ENCODE data around the gene ATP6V0E2.

The ATP6V0E2 gene

DNA sequence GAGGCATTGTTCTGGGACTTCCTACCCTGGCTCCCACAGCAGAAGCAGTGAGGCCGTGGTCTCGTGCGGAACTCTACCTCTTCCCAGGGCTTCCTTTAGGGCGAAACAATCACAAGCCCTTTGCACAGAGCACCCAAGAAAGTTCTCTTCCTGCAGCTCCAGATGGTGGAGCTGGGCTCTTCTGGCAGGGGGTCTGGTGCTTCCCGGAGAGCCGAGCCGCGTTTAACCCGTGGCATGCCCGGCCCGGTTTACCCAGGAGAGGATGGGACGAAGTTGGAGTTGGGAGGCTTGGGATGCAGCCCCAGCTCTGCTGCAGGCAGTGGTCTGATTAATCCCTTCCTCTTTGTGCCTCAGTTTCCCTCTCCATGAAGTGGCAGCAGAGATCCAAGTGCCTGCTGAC, 9.0 kb upstream of the ATP6V0E2 start:
- DNase-seq: no peak

DNA sequence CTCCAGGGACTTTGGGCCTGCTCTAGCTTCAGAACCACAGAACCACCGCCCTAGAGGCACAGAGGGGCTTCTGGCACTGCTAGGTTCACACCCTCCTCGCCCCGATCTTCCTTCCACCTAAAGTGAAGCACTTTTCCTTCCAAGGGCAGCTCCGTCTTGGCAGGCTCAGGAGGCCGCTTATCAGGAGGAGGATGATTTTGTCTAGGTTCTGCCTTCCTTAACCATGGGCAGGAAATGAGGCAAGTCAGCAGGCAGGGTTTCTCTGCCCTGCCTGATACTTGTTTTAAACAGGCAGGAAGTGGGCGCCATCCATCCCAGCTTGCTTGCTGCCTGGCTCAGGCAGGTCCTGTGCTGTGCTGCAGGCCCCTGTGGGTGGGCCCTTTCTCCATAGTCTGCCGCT, 8.3 kb upstream of the ATP6V0E2 start:
- no peak for DNase-seq

DNA sequence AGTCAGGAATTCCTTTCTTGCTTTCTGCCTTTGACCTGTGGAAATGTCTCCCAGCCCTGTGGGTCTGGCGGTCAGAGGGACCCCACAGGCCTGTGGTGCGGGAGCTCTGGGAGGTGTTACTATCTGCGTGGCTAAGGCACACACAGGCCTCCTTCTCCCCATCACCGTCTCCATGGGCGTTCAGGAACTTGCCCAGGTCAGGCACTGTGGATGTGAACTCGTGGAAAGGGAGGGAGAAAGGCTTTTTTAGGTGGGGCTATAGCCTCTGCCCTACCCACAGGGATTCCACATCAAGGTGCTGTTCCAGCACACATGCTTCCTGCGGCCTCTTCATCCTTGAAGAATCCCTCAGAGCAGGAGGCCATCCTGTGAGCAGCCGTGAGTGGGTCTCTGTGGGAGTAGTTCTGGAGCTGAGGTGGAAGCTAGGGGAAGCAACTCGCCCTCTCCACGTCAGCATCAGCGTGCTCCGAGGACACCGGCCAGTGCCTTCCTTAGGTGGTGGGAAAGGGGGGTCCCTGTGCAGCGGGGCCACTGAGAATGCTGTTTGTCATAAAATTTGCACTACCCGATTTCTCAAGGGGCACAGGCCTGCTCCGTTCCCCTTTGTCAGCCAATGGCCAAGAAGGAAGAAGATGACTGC, 7.5 kb upstream of the ATP6V0E2 start:
- no peak for DNase-seq

DNA sequence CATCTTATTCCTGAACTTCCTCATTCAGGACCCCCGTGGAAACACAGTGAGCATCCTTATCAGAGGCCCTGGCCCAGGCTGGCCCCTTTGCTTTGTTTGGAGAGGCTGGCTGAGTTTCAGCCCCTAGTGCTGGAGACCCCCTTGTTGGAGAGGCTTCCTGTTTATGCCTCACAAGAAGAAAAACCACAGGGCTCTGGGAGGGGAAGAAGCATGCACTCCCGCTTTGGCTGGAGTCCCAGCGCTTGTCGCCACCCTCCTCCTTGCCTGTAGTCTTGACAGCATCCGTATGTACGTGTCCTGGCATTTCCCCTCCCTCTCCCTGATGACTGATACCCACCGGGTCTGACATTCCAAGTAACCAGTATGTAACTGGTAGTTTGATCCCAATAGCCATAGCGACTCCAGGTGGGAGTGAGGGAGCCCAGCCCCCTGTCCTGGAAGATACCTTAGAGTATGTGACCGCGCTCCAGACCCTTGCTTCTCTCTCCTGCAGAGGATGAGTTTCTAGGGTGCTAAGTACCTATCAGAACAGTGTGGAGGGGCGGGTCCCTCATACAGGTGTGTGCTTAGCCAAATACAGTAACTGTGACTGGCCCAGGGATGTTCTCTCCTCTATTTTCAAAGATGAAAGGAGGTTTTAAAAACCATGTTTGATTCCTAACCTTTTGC, 6.9 kb upstream of the ATP6V0E2 start:
- DNase-seq: no peak

DNA sequence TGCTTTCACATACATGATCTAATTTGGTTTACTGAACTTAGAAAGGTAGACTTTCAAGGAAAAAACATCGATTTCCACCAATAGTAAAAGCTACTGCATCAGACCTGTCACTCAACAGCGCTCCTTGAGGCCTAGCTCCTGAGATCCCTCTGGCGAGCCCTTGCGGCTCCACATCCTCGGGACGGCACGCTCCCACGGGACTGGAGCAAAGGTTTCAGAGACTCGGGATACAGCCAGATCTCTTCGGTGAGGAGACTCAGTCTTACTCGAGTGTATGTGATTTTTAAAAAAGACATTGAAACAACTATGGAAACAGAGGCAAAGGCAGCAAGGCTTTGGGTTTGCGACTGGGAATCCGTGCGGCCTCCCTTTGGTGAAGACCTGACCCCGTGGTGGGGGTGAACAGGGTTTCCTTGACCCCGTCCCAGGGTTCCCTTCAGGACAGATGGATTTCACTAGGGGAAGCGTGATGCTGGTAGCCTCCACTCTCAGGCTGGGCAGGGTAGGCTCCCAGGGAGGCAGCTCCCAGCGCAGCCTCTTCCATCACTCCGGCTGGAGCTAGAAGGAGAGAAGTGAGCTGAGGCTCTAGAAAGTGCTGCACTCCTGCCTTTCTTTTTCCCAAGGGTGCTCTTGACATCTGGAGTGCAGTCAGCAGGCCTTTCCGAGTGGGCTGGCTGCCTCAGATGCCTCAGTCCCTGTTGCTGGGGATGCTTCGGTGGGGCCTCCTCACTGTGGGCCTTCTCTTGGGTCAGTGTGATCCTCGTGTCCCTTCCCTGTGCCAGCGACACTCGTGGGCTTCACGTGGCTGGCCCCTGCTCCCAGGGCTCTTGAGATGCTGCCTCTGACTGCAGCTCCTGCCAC, 5.8 kb upstream of the ATP6V0E2 start:
- DNase-seq: no peak

DNA sequence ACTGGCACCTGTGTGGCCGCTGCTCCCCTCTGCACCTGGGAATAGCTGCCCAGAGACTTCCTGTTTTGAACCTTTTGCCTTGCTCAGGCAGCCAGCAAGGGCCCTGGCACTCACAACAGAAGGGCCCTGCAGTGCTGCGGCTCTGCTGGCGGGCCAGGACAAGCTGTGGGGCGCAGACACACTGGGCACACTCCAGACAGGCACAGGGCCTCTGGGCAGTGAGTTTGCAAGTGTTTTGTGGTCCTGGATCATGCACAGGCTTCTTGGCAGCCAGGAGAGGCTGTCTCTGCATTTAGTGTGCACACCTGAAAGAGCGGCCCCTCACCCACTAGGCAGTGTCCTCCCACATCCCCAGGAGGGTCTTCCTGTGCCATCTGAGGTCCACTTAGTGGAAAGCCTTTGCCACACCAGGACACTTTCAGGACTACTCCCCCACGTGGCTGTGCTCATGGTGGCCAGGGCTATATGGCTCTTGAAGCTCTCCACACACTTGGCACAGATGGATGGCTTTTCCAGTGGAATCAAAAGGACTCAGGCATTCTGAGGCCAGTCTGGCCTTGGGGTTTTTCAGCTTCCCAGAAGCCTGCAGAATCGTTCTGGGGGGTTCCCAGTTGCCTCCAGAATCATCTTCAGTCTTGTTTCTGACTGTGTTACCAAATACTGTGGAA, 5.0 kb upstream of the ATP6V0E2 start:
- DNase-seq: peak; percentile 29

DNA sequence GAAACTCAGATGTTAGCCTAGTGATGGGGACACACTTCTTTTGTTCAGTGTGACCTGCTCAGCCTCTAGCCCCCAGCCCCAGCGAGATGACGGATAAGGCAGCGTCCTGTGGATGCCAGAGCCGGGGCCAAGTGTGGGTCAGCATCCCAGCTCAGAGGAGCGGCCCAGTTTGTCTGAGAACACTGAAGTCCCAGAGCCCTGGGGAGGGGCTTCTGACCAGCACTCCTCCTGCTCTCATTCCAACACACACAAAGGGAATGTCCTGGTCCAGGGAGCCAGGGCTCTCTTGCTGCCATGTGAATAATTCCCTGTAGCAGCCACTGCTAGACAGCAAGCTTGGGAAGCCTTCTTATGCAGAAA, 4.5 kb upstream of the ATP6V0E2 start:
- DNase-seq: no peak

DNA sequence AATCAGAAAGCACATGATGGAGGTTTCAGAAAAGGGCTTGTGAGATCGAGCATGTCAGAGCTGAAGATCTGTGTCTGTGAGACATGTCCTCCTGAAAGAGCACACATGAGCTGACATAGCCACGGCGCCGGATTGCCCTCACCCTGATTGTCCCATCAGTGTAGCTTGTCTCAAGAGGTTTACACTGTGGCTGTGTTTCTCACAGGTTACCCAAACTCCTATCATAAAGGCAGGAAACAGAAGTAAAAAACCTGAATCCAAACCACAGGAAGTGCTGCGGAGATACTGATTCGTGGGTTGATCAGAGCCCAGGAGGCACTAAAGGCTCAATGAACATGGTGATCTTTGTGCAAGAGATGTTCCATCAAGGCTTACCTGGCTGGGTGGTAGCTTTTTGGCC, 3.9 kb upstream of the ATP6V0E2 start:
- DNase-seq: no peak

DNA sequence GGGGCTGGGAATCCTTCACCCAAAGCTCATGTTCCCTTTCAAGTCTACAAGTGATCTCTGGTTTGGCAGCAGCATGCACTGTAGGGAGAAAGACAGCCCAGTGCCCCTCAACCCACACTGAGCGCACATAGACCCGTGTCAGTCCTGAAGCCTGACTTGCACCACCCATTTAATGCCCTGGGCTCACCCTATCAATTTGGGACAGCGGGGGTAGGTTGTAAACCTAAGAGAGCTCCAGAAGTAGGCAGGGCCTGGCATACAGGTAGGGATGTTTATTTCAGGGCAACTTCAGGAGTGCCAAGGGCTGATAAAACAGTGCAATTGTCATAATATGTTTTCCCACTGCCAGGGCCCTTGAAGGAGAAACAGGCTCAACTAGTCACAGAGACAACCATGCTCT, 3.5 kb upstream of the ATP6V0E2 start:
- DNase-seq: no peak

DNA sequence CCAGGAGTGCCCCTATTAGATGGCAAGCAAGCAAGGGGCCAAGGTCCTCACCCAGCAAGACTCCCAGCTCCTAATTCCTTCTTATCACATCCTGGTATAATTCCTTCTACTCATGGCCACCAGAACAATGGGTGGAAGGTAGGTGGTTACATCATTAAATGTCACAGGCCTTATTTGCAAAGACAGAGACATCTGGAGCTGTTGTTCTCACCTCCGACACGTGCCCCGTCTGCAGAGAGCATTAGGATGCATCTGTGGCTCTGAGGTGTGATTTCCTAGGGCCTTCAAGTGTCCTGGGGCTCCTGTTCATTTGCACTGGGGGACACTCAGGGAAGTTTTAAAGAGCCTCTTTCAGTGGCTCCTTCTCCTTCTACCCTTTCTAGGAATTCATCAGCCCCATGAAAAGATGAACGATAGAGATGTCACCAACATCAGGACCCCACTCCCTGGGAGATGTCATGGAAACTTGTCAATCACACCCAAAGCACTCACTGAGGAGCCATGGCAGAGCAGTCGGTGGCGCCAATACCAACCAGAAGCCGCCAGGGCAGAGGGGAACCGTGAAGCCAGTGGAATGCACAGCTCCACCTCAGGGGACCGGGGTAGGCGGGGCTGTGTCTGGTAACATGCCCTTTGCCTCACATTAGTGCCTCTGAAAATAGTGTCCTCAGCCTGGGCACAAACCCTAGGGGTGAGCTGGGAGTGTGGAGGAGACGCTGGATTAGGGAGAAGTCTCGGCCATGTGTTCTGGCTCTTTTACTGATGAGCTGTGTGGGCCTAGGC, 2.9 kb upstream of the ATP6V0E2 start:
- no peak for DNase-seq

DNA sequence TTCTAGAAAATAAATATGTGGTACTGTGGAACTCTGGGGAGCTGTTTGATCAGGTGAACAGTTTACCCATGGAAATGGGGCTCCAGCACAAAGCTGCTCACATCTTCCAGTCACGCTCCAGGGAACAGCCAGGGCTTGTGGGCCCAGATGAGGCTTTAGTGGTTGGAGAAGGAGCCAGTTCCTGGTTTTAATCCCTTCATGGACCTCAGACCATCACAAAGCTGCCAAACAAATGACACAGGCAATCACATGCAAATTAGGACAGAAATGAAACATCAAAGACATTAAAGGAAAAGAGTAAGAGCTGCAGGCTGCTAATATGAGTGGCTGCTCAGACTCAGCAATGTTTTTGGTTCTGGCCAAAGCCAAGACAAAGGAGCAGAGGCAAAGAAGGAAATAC, 2.2 kb upstream of the ATP6V0E2 start:
- peak; percentile 30 for DNase-seq

DNA sequence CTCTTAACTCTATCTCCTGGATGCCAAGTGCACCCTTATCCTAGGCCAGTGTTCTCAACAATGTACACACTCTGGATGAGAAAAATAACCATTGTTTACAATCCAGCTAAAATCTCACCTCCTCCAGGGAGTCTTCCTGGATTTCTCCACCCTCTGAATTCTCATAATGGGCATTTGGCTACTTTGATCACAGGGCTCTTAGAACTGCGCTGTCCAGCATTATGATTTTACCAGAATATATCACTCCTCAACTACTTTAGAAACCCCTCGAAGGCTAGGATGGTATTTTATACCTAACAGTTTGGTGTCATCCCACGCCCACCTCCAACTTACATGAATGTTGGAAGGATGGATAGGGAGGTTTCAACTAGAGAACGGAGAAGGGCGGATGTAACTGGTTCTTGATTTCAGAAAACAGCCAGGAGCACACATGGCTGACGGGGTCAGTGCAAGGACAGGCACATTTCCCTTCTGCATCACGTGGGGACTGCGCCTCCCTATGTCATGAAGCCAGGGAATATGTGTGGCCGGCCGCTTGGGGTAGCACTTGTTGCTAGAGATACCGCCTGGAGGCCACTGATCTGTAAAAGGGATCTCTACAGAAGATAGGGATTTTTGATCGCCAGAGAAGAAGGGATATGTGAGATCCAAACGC, 1.2 kb upstream of the ATP6V0E2 start:
- DNase-seq: peak; percentile 97

DNA sequence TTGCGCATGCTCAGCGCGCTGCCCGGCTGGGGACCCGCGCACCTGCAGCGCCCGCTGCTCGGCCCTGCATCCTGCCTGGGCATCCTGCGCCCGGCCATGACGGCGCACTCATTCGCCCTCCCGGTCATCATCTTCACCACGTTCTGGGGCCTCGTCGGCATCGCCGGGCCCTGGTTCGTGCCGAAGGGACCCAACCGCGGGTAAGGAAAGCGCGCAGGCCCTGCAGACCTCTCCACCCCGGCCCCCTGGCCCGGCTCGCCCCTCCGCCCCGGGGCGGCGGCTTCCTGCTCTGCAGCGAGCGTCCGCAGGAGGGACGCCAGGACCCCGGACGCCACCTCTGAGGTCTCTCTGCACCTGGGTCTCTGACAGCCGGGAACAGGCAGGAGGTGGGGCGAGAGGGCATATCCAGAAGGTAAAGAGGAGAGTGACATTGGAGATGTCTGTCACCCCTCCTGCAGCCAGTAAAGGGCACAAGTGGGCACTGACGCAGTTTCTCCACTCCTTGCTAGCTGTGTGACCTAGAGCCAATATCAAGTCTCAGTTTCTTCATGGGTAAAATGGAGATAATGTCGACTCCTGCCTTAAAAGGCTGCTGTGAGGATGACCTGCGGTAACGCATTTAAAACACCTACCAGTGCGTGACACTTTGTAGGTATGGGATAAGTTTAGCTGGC, 338 bp downstream of the ATP6V0E2 start:
- peak; percentile 80 for DNase-seq

DNA sequence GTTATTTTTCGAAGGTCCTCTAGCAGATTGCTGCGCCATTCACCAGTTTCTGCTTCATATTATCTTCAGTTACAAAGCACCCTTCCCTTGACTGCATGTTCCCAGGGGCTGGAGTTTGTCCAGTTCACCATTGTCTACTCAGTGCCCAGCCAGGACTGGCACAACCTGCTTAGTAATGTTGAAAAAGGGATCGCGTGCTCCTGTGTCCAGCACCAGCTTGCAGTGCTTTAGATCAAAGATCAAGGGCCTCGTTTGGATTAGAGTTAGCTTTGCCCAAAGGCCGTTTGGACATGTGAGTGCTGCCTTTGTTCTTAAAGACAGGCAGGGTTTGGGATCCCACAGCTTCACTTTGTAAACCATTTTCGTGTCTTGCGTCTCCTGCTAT, 867 bp downstream of the ATP6V0E2 start:
- DNase-seq: peak; percentile 62

DNA sequence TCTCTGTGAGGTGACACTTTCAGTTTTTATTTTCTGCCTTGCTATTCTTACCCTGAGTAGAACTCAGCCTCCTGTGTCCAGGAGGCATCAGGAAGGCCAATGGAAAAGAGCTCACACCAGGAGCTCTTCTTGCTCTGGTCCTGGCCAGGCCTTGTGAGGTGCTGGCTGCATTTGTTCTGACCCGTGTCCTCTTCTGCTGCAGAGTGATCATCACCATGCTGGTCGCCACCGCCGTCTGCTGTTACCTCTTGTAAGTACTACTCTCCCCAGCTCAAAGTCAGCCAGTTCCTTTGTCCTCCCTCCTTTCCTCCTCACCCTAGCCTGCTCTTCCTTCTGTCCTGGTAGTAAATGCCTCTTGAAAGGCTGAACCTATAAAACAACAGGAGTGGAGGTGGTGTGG, 1.6 kb downstream of the ATP6V0E2 start:
- no peak for DNase-seq

DNA sequence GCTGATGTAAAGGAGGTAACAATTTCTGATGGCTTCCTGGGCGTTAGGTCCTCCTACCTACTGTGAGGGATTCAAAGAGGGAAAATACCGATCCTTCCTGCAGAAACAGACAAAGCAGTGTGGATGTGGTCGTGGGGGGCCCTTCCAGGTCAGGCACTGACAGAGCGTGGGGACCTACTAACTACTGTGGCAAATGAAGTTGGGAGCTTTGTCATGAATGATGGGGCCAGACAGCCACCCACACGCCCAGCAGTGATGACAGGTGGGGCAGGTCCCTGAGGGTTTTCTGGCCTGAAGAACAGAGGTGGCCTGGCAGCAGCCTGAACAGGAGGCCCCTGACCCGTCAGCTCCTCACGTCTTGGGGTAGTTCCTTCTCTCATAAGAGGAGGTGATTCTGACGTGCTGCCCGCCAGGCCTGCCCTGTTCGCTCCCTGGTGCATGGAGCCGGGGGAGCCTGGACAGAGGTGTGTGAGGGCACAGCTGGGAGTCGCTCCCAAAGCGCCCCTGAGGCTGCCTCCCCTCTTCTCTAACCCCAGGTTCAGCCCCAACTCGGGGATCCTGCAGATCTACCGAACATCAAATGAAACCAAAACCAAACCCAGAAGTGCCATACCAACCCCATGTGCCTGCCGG, 4.2 kb downstream of the ATP6V0E2 start:
- no peak for DNase-seq

DNA sequence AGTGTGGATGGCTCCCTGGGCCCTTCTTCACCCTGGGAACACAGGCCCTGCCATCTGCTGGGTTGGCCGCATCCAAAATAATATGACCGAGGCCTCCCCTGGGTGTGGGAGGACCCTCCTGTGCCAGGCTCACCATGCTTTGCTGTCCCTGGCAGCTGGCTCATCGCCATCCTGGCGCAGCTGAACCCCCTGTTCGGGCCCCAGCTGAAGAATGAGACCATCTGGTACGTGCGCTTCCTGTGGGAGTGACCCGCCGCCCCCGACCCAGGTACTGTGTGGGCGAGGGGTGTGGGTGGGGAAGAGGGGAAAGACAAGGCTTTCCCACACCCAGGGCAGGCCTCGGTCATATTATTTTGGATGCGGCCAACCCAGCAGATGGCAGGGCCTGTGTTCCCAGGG, 4.8 kb downstream of the ATP6V0E2 start:
- DNase-seq: no peak

DNA sequence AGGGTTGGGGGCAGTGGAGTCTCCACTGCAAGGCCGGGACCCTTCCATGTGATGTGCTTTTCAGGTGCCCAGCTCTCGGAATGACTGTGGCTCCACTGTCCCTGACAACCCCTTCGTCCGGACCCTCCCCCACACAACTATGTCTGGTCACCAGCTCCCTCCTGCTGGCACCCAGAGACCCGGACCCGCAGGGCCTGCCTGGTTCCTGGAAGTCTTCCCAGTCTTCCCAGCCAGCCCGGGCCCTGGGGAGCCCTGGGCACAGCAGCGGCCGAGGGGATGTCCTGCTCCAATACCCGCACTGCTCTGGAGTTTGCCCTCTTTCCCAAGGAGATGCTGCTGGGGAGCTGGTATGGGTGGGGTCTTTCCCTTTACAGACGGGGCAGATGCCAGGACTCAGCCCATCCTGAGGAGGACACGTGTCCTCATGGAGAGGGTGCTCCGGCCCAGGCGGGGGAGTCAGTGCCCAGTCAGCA, 5.5 kb downstream of the ATP6V0E2 start:
- DNase-seq: no peak

DNA sequence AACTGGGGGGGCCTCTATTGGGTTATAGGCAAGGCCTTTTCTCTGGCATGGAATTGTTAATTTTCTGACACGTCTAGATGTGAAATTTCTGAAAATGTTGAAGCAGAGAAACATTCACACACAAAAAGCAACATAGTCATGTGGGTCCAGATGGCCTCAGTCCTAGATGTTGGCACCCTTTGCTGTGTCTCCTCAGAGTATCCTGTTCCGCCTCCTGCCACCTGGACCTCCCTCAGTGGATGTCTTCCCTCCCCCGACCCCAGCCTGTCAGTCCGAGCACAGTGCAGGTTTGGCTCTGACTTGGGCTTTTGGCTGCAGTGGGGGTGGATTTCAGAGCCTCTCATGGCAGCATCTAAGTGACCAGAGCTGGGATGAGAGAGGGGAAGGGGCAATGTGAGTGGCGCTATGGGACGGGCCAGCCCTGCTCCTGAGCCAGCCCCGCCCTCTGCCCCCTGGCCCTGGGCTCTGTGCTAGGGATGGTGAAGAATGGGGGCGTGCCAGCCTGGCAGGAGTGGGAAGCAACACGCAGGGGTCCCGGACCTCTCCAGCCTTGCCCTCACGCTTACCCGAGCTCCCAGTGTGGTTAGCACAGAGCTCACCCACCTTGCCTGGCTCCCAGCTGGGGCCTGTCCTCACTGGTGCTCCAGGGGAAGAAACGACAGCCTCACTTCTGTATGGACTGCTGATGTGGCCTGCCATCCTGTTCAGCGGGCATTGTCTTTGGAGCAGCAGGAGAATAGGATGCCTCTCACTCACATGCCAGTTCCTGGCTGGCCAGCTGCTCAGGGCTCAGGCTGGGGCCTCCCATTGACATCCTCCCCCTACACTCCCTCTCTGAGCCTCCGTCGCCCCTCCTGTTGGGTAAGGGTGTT, 6.2 kb downstream of the ATP6V0E2 start:
- no peak for DNase-seq

Measured in DMS53 (cell line).